A204.1 (cell line): ENCODE measurements around the gene TOR1AIP1.
"Not testable (repeated sequence)": the region's sequence is repeated elsewhere in the genome, so short reads cannot be mapped to it uniquely, and the experiment has no call there.

ENCODE experiments used
- FAIRE-seq: peaks from 2 replicates; lab custom pipeline; 2012; peaks lifted over from hg19 to GRCh38; lab: Jason Lieb, UNC

TOR1AIP1 gene

DNA sequence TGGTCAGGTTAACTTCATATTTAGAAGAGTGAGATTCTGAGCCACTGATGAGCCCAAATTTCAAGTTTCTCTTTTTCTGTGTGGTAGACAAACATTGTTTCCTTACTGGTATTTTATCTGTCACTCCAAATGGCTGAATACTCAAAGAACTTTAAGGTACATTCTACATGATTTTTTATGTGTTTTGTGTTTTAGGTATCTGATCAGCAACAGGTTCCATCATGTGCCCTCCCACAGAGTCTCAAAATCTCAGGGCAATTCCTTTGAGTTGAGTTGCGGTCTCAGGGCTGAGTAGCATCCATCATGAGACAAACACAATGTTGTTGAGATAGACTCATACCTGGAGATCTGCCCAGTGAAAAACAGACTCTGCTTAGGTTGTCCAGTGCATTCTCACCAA is 57.9 kb downstream of the TOR1AIP1 start:
- no peak for FAIRE-seq

DNA sequence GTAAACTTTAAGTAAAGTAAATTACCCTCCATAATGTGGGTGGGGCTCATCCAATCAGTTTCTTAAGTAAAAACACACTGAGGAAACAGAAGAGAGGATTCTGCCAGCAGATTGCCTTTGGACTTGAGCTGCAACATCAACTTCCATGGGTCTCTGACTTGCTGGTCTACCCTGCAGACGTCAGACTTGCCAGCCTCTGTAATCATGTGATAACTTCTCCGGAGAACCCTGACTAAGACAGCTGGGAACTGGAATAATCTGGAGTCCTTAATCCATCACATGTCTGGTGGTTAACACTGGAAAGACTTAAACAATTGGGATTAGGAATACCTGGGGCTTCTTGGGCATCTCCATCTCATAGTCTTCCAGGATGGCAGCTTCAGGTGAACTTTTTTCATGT is 59.4 kb downstream of the TOR1AIP1 start:
- no peak for FAIRE-seq

DNA sequence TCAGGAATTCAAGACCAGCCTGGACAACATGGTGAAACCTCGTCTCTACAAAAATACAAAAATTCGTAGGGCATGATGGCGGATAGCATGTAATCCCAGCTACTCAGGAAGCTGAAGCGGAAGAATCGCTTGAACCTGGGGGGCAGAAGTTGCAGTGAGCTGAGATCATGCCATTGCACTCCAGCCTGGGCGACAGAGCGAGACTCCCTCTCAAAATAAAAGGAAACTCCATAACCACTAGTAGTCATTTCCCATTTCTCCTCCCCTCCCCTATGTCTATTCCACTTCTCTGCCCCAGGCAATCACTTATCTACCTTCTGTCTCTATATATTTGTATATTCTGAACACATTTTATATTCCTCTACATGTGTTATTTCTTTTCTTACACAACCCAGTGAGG is 68.6 kb downstream of the TOR1AIP1 start:
- FAIRE-seq: no peak

DNA sequence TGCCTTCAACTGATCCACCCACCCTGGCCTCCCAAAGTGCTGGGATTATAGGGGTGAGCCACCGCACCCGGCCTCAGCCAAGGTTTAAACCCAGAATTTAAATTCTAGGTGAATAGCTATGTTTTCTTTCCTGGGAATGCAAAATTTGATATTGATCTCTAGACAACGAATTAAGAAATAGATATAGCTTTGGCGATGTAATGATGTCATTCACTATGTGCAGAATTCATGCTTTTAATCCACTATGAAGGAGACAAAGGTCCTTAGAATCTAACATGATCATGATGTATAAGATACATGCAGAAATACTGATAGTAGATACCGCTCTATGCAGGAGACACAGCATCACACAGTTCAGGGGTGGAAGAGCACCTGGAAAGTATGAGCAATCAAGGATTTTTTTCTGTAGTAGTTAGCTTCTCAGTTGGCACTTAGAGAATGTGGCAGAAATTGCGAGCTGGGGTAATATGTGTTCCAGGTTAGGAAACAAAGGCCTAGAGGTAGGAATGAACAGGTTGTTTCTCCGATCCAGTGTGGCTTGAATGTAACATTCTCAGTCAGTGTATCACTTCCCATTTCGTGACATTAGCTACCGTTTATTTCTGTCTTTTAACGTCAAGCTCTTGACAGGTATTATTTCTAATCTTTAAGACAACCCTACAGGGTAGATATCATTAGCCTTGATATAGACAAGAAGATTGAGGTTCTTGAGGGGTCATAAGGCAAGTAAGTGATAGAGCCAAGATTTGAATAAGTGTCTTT is 69.5 kb downstream of the TOR1AIP1 start:
- FAIRE-seq: no peak

DNA sequence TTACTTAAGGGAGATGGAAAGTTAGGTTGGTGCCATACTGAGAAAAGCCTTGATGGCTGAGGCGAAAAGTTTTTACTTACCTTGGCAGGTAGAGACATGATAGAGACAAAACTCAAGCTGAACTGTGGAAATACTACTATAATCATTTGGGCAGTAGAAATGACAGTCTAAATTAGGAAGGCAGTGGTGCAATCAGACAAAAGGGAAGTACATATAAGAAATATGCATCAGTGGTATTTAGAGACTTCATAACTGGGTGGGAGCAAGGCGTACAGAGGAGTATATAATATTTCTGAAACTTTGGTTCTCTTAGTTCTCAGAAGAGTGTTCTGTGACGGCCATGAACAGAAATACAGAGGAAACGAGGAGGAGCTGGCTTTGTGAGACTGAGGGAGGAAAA is 70.1 kb downstream of the TOR1AIP1 start:
- no peak for FAIRE-seq

DNA sequence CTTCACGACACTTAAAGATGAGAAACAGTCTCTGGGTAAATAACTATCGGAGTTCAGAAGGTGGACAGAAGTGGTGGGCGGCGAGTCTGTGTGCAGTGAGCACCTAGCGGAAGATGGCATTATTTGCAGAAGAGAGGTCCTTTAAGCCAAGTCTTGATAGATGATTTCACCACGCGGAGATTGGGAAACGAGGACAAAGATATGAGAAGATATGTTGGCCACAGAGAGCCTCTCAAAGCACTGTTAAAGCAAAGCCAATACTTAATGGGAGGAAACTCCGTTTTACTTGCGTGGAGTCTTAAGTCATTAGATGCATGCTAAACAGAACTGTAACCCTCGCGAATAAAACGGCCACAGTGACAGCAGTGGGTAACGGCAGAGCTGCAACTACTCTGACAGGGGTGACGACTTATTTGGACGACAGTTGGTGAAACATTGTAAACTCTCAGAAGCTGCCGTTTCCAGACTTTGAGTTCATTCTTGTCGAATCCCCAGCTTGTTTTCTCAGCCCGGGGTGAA is 71.9 kb downstream of the TOR1AIP1 start:
- no peak for FAIRE-seq

DNA sequence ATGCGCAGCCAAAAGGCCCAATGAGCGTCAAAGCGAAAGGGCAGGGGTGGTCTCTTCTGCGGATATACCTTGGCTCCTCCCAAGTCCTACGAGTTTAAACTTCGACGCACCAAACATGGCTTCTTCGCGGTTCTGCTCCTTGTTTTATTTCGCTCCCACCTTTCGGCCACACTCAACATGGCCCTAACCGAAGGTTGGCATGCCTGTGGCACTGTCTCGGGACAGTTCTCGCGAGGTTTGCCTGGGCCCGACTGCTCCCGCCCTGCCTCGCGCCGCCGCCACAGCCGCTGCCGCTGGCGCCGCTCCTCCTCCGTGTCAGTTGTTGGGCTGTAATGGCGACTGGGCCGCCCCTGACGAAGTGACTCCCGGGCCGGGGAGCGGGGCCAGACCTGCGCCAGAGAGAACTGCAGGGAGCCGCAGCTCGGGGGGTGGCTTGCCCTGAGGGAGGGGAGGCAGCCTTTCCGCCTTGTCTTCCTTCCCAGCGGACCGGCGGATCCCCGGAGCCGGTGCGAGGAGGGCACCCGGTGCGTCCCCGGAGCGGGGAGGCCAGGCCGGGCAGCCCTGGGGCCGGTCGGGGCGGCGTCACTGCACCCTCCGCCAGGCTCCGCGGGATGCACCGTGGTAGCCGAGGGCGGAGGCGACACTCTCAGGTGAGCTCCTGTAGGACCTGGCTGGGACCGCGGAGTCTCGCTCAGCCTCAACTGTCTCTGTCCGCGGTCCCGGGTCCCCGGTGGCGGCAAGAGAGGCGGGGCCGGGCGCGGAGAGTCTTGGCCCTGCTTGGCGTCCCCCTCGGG is 72.6 kb downstream of the TOR1AIP1 start, which contains the start of gene CEP350:
Gene CEP350, plus strand, starts transcription at position 318 of the 794 bp plus-strand sequence. CDS start 31,372 bp downstream, outside the sequence.
- FAIRE-seq: peak; percentile 99

DNA sequence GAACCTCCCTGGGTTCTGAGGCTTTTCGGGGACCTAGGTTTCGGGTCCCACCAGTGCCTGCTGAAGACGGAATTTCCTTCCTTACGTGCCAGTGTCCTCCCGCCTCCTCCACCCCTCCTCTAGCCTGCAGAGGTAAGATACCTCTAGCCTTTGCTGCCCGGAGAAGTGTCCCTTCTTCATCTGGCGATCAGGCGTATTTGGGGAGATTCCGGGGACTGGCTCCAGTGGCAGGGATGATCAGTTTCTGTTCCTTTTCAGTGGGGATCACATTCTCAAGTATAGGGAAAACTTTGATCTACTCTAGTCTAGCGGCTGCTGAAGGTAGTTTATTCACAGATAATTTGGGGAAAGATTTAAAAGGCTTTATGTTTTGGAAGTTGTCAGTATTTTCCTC is 73.2 kb downstream of the TOR1AIP1 start:
- no peak for FAIRE-seq

DNA sequence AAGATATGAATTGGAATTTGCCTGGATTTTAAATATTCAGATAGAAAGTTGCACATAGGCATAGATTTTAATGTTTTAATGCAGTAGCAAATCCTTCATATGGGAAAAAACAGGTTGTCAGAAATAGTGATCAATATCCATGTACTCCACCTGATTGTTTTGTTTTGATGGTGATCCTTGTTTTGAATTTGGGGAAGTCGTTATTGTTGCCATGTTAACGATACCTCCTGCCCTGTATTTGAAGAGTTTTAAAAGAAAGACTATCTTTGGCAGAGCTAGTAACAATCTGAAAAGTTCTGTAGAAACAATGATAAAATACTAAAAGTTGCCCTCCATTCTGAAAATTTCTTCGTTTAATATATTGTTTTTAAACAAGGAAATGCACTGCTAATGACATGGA is 73.6 kb downstream of the TOR1AIP1 start:
- no peak for FAIRE-seq

DNA sequence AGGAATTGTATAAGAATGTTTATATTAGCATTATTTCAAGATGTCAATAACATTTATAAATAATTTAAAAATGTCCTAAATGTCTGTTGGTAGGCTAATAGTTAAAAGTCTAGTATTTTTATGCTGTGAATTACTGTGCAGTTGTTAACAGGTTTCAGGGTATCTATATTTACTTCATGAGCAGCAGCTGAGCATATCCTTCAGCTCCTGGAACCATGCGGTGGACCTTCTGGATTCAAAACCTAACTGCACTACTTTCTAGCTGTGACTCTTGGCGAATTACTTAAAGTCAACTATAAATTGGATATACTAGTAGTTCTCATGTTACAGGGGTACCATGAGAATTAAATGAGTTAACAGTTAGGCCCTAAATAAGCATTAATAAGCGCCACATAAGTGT is 76.3 kb downstream of the TOR1AIP1 start:
- FAIRE-seq: no peak

DNA sequence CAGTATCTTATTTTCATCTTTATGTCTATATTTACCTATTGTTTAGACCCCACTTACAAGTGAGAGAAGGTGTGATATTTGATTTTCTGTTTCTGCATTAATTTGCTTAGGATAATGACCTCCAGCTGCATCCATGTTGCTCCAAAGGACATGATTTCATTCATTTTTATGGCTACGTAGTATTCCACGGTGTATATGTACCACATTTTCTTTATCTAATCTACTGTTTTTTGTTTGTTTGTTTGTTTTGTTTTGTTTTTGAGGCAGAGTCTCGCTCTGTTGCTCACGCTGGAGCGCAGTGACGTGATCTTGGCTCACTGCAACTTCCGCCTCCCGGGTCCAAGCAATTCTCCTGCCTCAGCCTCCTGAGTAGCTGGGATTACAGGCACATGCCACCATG is 80.1 kb downstream of the TOR1AIP1 start:
- FAIRE-seq: not testable (repeated sequence)

DNA sequence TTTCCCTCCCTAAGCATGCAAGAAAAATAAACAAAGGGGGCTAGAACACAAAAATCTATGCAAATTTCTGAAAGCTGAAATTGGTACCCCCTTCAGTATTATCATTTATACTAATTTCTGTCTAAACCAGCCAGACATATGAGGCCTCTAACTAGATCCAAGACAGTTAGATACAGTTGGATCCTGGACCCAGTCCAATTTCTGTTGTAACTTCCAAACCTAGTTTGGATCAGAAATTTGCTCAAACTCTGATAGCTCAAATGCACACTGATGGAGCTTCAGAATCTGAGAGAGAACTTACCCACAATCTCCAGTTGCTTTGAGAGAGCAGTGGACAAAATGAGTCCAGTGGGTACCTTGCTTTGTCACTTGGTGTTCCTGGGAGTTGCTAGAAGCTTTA is 84.5 kb downstream of the TOR1AIP1 start:
- FAIRE-seq: no peak

DNA sequence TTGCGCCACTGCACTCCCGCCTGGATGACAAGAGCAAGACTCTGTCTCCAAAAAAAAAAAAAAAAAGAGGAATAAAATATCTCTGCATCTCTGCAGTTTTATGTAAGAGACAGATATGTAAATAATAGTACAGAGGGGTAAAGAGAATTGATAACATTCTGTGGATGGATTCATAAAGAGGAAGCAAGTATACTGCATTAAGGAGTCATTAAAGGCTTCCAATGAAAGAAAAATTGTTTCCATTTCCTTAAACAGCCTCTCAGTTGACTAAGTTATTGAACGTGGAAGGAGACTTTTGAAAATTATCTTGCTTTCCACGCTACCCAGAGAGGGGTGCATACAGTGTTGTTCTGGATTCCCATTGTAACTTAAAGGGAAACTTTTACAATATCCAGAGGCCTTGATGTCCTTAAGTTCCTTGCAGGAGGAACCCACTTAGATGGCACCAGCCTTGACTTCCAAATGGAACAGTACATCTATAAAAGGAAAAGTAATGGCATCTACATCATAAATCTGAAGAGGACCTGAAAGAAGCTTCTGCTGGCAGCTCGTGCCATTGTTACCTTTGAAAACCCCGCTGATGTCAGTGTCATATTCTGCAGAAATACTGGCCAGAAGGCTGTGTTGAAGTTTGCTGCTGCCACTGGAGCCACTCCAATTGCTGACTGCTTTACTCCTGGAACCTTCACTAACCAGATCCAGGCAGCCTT is 86.4 kb downstream of the TOR1AIP1 start:
- no peak for FAIRE-seq

DNA sequence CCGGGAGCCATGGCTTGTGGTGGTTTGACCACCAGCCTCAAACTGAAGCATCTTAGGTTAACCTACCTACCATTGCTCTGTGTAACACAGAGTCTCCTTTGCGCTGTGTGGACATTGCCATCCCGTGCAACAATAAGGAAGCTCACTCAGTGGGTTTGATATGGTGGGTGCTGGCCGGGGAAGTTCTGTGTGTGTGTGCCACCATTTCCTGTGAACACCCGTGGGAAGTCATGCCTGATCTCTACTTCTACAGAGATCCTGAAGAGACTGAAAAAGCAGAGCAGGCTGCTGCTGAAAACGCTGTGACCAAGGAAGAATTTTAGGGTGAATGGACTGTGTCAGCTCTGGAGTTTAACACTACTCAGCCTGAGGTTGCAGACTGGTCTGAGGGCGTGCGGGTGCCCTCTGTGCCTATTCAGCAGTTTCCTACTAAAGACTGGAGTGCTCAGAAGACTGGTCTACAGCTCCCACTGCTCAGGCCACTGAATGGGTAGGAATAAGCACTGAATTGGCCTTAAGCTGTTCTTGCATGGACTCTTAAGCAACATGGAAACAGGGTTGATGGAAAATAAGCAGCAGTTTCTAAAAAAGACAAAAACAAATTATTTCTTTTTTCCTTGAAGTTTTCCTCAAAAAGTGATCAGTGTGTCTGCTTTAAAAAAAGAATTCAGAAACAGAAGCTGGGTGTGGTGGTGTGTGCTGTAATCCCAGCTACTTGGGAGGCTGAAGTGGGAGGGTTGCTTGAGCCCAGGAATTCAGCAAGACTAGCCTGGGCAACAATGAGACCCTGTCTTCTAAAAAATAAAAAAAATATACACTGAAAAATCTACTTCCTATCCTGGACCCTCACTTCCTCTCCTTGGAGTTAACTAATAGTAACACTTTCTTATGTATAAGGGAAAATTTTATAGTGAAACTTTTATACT is 87.2 kb downstream of the TOR1AIP1 start:
- FAIRE-seq: no peak
